GM18873 (cell line): ENCODE results near the gene CAMSAP1.

Experiments used
- ATAC-seq: cut with Tn5 transposase; IDR thresholded peaks from one replicate; pipeline ENCODE4 v1.9.1; 2021; ENCODE audit warnings: mild to moderate bottlenecking, moderate library complexity, moderate number of reproducible peaks; ENCODE audit not compliant: unreplicated experiment, low FRiP score

The CAMSAP1 gene

DNA sequence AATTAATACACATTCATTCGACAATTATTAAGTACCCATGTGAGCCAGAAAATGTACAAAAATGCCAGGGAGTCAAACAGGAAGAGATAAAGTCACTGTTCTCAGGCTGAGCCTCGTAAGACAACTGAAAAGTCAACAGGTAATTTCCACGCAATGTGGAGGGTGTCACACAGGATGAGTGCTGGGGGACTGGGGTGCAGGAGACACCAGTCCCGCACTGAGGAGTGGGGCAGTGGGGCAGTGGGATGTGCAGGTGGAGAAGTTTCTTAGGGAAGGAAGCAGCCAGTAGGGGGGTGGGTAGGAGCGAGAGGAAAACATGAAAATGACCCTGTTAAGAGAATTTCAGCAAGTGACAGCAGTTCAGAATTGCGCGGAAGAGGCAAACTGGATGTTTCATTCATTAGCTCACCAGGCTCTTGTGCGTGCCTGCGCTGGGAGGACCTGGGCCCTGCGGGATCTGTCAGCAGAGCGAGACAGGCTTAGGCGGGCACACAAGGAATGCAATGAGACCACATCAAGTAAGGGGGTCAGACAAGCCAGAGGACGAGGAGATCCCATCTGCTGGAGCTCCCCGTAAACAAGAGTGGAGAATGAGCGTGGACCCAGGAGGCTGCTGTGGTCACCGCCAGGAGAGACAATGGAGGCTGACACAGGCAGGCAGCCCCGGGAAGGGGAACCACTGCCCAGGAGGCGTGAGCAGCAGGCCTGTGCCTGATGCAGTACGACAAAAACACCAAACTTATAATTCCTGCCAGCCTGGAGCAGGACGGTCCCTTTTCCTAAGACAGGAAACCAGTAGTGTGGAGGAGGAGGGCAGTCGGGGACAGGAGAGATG is 21.0 kb downstream of the CAMSAP1 start:
- no peak for ATAC-seq

DNA sequence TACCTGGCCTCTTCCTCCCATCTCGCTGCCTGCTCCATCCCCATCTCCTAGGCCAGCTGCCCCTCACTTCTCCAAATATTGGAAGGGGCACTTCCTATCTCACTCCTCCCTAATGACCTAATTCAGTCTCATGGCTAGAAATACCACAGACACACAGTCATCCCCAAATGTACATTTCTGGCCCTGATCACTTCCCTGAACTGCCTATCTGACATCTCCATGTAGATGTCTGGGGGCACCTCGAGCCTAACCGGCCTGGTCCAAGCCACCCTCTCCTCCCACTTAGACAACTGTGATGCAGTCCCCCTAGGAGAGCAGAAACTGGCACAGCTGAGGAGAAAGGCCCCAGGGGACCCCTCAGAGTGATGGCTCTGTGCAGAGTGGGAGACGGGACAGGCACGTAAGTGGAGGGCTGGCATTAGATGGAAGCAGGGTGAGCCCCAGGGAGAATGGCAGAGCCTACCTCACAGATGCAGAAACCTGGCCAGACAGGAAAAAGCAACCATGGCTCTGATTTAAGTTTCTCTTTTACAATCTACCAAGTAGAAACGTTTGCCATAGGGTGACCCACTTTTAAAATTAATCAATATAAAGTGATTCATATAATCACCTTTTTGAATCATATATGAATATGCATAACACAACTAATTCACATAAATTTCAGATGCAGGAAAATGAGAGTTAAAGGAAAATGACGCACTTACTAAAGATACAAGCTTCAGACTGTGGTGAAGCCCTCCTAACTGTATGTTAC is 22.1 kb downstream of the CAMSAP1 start:
- no peak for ATAC-seq

DNA sequence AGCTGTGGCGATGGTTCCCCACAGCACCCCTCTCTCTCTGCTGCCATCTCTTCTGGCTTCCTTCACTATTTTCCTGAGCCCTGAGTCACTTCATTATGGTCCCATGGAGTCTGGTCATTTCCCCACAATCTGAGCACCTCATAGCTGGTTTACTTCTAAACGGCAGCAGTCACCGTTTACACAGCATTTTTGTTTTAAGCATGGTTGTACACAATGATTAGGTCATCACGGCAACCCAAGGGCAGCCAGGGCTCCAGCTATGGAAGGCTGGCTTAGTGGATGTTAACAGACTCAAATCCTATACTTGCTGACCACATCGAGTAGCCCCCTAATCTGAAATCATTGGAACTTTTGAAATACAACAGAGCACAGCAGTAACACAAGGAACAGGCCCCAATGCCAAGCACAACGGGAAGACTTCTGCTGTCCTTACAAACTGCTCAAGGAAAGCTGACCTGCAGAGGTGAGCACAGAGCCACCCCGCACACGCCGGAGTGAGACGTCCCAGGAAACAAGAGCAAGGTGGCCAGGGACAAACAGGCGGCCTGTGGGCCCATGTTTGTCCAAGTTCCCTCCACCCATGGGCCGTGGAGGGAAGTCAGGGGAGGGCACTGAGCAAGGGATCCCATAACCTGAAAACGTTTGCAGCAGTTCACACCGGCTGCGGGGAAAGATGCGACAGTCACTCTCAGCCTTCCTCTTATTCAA is 22.9 kb downstream of the CAMSAP1 start:
- no peak for ATAC-seq

DNA sequence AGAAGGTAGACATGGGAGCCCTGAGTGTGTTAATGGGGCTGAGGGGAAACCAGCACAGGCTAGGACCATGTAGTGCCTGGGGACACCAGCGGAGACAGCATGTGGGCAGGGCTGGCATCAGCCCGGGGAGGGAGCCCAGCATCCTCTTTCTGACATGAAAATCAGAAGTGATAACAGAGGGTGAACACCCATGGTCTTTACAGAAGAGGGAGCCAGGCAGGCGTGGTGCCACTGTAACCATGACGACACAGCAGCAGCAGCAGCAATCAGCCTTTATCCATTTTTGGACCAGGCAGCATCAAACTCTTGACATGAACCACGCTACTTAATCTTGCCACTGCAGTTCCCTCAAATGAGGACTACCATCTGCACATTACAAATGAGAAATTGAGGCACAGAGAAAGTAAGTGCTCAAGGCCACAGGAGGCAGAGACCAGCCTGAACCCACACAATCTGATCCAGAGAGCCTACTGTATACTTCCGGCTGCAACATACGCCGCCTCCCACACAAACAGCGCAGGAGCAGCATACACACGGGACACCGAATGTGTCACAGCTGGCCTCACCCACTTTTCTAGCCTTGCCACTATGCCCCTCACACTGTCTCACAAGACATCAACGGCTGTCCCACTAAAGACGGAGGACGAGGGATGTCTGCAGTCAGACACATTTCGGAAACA is 23.8 kb downstream of the CAMSAP1 start:
- ATAC-seq, result no peak

DNA sequence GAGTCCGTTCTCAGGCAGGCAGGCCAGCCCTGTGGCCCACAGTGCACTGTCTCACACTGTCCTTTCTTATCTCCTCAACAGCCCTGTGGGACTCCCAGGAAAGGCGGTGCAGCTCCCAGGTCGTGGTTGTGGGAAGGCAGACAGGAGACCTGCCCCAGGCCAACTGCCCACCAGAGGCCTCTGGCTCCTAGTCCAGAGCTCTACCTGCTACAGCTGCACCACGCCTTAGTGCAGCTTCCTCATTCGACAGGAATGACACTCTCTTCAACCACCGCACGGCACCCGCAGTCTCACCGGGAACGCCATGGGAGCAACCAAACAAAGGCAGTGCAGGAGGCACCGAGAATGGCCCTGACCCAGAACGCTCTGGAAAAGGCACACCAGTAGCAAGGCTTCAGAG is 25.3 kb downstream of the CAMSAP1 start:
- ATAC-seq, result no peak

DNA sequence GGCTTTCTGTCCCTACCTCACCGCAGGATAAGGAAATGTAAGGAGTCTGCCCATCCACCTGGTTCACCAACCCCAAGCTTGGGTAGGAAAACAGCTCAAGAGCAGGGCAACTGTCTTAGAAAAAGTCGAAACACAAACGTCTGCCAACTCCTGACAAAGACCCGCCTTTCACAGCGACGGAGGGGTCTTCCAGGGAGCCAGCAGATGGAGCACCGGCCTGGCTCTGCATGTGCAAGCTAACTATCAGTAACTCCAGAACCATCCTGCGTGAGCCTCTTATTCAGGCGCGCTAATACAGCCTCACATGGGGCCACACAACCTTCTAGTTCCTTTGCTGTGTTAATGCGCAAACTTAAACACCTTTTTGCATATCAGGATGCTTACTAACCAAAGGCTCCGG is 26.9 kb downstream of the CAMSAP1 start:
- no peak for ATAC-seq

DNA sequence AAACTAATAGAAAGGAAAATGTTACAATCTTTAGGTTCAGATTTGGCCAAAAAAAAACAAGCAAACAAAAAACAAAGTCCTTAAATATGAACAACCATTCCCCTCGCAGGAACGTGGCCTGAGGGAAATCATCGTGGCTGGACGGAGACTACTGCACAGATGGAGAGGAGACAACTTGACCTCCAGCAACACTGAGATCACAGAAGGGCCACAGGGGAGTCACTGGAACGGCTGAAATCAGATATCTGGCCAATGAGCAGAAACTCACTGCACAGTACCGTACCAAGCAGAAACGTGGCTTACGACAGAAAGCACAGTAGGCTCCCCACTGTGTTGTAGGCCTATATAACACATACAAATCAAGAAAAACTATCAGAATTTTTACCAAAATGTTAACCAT is 27.7 kb downstream of the CAMSAP1 start:
- no peak for ATAC-seq

DNA sequence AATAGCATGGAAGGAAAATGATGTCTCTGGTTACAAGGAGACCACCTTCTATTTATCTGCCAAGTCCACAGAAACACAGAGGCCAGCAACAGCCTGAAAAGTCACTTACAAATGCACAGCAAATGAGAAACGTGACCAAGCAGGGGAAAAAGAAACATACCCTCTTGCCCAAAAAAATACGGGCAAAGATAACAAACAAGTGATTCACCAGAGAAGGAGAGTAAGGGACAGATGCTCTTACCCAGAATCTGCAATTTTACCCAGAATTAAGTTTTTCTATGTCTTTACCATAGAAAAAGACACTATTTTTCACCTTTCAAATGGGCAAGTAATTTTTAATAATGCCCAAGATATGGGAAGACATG is 28.1 kb downstream of the CAMSAP1 start:
- no peak for ATAC-seq

DNA sequence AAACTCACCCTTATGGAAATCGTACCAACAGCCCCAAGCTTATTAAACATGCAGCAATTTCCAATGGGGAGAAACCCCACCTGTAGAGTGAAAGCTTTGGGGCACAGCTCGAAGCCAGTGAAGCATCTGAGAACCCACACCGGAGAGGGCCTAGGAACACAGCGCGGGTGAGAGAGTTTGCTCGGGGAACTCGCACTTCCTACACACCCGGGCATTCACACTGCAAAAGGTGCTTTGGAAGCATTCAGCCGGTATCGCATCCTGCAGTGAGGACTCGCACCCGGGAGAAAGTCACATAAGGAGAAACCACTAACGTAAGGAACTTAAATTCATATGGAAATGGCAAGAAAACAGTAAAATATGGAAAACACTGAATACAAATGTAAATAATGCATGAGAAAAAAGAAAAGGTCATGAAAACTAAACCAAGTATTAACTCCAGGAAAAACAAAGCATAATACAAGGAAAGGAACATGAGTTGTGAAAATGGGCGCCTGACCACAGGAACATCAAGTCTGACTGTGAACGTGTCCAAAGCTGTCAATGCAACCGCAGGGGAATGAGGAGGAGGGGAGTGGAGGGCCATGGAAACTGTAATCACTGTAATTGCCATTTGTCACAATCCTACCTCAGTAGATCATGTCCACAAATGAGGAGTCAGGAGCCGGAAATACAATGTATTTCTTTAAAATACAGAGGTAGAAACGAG is 28.7 kb downstream of the CAMSAP1 start:
- no peak for ATAC-seq

DNA sequence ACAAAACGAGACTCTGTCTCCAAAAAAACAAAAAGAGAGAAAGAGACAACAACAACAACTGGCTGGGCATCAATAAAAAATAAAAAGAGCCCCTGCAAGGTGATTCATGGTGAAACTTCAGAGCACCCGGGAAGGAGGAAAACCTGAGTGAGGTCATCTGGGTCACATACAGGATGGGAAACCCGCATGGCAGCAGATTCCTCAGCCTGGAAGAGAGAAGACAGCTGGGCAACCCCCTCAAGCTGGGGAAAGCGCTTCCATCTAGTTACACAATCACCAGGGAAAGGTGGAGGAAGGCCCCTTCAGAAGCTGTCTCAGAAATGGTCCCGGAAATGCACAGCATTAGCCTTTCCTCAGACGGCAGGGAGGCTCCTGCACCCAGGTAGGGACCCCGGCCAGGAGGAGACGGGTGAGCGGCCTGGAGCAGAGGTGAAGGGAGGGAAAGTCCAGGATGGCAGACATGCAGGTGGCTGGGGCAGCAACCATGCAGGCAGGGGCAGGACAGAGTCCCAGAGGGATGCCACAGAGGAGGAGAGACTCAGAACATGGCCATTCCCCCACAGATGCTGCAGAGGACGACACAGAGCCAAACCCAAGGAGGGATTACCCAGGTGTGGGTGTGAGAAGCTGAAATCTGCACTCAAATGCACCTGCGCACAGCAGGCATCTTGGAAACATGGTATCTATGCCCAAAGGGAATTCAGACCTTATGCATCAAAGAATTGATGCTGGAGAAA is 29.4 kb downstream of the CAMSAP1 start:
- no peak for ATAC-seq

DNA sequence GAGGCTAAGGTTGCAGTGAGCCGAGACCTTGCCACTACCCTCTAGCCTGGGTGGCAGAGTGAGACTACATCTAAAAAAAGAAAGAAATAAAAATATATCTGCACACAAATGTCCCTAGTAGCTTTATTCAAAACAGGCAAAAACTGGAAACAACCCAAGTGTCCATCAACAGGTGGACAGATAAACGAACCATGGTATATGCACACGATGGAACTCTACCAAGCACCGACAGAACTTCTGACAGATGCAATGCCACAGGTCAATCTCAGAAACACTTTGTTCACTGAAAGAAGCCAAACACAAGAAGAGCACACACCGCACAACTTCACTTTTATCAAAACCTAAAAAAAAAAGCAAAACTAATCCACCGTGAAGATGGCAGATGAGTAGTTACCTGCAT is 30.4 kb downstream of the CAMSAP1 start:
- ATAC-seq, result no peak

DNA sequence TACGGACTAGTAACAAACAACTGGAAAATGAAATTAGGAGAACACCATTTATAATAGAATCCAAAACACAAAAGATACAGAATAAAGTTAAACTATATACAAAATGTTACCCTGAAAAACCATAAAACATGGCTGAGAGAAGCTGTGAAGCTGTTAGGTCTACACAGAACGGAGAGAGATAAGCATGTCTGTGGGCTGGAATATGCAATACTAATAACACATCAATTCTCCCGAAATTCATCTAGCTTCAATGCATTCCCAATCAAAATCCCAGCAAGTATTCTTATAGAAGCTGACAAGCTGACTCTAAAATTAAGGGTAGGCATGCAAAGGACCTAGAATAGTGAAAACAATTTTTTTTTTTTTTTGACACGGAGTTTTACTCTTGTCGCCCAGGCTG is 32.5 kb downstream of the CAMSAP1 start:
- no peak for ATAC-seq

DNA sequence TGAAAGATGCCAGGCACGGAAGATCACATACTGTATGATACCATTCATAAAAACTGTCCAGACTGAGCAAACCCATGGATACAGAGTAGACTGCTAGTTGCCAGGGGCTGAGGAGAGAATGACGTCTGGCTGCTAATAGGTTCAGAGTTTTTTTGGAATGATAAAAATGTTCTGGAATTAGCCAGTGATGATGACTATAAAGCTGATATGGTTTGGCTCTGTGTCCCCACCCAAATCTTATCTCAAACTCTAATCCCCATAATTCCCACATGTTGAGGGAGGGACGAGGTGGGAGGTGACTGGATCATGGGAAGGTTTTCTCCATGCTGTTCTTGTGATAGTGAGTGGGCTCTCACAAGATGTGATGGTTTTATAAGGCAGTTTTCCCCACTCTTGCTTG is 37.4 kb downstream of the CAMSAP1 start:
- ATAC-seq, result no peak

DNA sequence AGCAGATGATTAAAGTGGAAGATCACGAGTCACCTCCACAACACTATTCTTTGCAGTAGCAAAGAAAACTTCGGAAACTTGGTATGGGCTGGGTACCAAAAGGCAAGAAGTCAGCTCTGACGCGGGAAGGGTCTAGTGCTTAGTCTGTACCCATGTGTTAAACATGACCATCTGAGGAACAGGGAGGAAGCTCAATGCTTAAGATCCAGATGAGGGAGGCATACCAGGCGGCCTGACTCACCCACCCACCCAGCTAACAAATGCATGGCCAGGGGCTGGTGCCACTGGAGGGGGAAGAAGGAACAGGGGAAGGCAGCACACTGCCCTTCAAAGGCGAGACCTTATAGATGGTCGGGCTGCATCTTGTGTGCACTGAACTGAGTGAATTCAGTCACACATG is 41.8 kb downstream of the CAMSAP1 start:
- ATAC-seq, result no peak

DNA sequence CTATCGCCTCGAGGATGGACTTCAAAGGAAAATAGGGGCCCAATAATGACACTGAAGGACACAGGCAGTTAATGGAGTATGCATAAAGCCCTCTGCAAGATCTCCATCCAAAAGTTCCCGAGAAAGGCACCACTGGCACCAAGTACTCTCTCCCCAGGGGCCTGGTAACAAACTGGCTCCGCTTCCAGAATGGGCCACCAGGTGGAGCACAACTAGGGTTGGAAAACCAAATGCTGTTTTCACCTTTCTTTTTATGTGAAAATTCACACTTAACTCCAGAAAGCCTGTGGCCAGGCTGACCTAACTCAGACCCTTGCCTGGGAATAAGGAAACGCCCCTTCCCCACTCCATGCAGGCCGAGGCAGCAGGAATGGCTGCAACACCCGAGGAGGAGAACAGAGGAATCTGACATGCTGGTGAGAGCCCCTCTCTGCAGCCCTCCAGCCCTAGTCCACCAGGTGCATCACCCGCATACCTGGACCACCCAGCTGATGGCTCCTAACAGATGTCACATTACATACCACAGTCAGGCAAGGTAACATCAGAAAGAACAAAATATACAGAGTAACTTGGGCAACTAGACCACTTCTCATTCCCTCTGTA is 42.8 kb downstream of the CAMSAP1 start:
- no peak for ATAC-seq

DNA sequence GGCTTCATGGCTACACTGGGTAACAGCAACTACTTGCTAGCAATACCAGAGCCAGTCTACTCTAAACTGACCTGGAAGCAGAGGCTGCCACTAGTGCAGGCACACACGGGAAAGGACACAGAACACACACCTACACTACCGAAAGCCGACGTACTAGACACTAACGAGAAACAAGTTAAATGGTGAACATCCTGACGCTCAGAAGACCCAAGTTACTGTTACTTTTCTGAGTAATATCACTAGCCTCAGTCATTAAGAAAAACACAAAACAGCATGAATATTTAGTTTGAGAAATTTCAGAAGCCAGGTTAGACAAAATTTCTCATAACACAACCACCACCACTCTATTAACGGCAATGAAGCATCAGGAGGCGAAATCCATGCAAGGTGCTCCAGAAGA is 44.5 kb downstream of the CAMSAP1 start:
- ATAC-seq, result no peak

DNA sequence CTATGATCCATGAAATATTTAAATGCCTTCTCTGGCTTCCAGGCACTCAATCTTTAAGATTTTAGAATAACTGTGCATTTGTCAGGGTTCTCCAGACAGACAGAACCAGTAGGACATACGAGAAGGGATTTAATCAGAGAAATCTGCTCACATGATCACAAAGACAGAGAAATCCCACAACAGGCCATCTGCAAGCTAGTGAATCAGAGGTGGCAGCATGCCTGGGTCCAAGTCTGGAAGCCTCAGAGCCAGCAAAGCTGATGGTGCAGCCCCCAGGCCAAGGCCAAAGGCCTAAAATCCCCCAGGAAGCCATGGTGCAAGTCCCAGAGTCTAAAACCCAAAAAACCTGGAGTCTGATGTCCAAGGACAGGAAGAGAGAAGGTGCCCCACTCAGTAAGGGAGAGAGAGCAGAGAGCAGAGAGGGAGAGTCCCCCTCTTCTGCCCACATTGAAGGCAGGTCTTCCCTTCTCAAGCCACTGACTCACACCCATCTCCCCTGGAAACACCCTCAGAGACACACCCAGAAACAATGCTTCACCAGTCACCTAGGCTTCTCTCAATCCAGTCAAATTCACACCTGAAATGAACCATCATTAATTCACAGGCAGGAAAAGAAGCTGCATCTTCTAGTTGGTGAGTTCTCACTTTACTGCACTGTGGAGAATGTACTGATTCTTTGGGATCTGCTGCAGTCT is 48.7 kb downstream of the CAMSAP1 start:
- no peak for ATAC-seq

DNA sequence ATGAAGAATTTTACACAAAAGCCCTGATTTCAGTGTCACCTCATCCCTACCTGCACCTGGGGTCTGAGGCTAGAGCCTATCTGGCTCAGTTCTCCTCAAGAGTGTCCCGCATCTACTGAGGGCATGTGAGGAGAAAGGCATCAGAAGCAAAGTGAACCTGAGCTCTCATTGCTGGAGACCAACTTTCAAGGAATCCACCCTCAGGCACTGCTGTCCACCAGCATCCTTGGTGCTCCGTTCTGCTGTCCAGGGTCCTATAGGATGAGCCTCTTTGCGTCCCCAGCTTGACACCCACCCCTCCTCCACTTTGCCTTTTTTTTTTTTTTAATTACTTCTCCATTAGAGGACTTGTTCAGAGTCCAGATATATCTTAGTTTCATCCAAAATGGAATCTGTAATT is 49.5 kb downstream of the CAMSAP1 start:
- no peak for ATAC-seq

DNA sequence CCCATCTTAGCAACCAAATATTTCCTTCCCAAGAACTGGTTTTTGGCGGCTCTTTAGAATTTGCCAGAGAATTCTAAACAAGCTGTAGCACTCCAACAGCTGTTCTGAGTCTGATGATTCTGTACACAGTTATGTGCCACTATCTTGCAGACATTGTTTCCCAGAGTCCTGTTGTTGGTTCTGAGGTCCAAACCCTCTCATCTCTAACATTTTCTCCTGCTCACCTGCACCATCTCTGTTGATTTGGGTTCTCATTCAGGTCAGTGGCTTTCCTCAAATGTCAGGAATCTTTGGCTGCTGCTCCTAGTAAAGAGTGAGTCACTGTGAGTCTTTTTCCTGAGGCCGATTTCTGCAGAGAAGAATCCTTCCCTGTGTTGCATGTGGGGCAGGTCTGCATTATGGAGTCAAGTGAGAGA is 50.0 kb downstream of the CAMSAP1 start:
- ATAC-seq, result no peak
